H7 (cell line): ENCODE data around the gene CTNNAL1. TPM values are rescaled to one million over a fixed set of nuclear protein-coding genes. Genes with fewer than 3 reads are reported as not detected.
"Not testable (repeated sequence)": the region's sequence is repeated elsewhere in the genome, so short reads cannot be mapped to it uniquely, and the experiment has no call there.

Source experiments
- DNase-seq: peaks from one replicate; pipeline ENCODE4 v3.0.0; 2012
- H3K27me3 ChIP-seq: 2 replicates; pipeline ENCODE4 v1.6.0; 2011; ENCODE audit warnings: mild to moderate bottlenecking, low read length; ENCODE audit not compliant: control insufficient read depth, insufficient read depth
- H3K36me3 ChIP-seq: replicated peaks from 2 replicates; pipeline ENCODE4 v1.5.1; 2011; ENCODE audit warnings: low read length; ENCODE audit not compliant: control insufficient read depth, insufficient read depth
- H3K4me3 ChIP-seq: 2 replicates; pipeline ENCODE4 v1.5.1; 2011; ENCODE audit warnings: low read depth, mild to moderate bottlenecking, control low read depth, low read length, moderate library complexity; ENCODE audit not compliant: insufficient read depth
- total RNA-seq: library from RNA; depleted of rRNA; stranded (reverse); fragments of >200 nt; shearing (Covaris generic); gene quantifications from 2 replicates; pipeline ENCODE4 v1.2.3, GENCODE V29; 2014; rRNA removed

The CTNNAL1 gene
- total RNA-seq, 1 experiment from 2014 or later: 73.6 TPM

DNA sequence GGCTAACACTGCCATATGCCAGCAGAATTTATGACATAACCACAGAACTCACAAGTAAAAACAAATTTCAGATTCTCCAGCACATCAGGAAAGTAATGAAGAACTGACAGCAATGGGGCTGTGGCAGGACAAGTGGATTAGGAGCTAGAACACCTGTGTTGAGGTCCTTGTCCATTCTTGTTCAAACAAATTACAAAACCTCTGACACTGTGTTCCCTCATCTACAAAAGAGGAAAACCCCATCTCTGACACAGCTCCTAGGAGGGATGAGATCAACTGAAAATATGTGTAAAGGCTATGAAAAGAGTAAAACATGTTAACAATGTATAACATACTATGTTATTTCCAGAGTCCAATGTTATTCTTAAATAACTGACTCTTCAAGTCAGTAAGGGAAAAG is 102.9 kb downstream of the CTNNAL1 start:
- Histone ChIP-seq H3K36me3 (peaks cover 19% of the 10 kb centered on the region), H3K4me3 (no peak overlapping the region), H3K27me3 (no peaks in the 10 kb centered on the region)
- no peak for DNase-seq

DNA sequence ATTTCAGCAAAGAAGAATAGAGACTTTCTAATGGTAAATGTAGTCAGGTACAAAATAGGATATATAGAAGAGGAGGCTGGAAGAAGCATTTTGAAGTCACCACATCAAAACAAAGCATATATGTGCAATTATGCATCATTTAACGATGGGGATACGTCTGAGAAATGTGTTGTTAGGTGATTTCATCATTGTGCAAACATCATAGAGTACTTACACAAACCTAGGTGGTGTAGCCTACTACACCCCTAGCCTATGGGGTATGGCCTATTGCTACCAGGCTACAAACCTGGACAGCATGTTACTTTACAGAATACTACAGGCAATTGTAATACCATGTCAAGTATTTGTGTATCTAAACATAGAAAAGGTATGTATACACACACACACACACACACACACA is 107.8 kb downstream of the CTNNAL1 start:
- no peak overlapping the region for H3K4me3 ChIP-seq
- DNase-seq: no peak
- H3K36me3 ChIP-seq: peaks cover 22% of the 10 kb centered on the region
- no peaks in the 10 kb centered on the region for H3K27me3 ChIP-seq

DNA sequence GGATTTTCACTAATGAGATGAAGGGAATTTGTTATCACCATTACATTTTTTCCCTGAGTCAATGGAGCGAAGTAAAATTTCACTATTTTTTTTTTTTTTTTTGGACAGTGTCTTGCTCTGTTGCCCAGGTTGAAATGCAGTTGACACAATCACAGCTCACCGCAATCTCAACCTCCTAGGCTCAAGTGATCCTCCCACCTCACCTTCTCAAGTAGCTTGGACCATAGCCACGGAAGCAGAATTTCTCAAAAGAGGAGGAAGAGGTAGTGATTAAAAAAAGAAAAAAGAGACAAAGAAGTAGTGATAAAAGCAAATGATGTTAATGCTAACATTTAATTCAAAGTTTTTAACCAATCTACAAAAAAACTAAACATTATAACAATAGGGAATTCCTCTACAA is 109.1 kb downstream of the CTNNAL1 start:
- H3K27me3 ChIP-seq: no peaks in the 10 kb centered on the region
- peaks cover 23% of the 10 kb centered on the region for H3K36me3 ChIP-seq
- H3K4me3 ChIP-seq: no peak overlapping the region
- DNase-seq: no peak

DNA sequence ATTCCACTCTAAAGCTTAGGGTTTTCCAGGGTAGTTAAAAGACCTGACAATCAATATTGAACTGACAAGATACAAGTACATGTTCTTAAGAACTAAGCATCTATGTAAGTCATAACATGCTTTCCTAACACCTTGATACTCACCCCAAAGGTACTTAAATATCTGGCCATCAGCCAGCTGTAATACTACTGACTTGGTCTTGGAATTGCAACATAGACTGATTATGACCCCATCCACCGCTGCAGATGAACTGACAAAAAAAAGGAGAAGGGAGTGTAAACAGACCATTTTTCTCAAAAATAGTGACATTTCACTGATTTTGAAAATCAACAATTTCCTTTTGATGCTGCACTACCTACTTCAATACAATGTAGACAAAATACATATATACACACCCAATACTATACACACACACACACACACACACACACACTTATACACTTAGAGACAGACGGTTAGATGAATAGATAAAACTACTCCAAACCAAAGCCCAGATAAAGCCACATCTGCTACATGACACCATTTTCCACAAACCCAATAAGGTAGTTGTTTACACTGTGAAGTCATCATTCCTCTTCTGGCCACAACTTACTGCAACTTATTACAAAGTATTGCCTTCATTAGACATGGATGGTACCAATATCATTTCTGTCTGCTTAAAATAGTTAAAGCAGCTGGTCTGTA is 109.7 kb downstream of the CTNNAL1 start:
- no peak for DNase-seq
- H3K36me3 ChIP-seq: peaks cover 23% of the 10 kb centered on the region
- H3K27me3 ChIP-seq: no peaks in the 10 kb centered on the region
- H3K4me3 ChIP-seq: no peak overlapping the region

DNA sequence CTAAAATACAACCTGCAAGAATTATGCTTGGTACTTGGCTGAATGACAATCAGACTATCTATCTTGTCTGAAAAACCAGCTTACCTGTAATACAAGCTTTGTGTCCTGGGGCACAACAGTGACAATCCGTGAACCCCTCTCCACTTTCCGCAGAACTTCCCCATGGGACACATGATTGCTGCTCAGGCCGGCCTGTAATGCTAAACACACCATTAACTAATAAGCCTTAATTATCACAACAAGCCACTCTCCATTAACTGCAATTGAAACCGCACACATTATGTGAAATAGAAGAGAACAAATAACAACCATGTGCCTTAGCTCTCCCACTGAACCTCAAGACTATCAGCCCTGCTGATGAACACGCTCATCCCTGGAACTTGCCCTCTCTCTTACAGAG is 113.1 kb downstream of the CTNNAL1 start:
- peaks cover 25% of the 10 kb centered on the region for H3K36me3 ChIP-seq
- H3K27me3 ChIP-seq: no peaks in the 10 kb centered on the region
- no peak for DNase-seq
- no peak overlapping the region for H3K4me3 ChIP-seq

DNA sequence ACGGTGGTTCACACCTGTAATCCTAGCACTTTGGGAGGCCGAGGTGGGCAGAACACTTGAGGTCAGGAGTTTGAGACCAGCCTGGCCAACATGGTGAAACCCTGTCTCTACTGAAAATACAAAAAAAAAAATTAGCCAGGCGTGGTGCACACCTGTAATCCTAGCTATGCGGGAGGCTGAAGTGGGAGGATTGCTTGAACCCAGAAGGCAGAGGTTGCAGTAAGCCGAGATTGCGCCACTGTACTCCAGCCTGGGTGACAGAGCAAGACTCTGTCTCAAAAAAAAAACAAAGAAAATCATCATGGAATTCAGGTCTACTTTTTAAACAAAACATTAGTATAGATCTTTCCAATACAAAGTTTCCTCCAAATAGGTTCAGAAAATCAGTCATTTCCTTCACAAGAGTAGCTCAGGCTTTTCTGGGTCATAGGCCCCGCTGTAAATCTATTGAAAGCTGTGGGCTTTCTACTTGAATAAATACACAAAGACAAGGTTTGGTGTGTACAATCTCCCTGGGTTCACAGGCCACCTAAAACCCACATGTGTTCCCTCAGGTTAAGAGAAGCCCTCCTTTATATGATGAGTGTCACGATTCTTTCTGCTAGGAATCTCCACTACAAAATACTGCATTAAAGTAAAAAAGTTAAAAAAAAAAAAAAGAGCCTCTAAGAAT is 114.1 kb downstream of the CTNNAL1 start:
- H3K27me3 ChIP-seq, H3K4me3 ChIP-seq, DNase-seq: not testable (repeated sequence)
- peaks cover 27% of the 10 kb centered on the region for H3K36me3 ChIP-seq

DNA sequence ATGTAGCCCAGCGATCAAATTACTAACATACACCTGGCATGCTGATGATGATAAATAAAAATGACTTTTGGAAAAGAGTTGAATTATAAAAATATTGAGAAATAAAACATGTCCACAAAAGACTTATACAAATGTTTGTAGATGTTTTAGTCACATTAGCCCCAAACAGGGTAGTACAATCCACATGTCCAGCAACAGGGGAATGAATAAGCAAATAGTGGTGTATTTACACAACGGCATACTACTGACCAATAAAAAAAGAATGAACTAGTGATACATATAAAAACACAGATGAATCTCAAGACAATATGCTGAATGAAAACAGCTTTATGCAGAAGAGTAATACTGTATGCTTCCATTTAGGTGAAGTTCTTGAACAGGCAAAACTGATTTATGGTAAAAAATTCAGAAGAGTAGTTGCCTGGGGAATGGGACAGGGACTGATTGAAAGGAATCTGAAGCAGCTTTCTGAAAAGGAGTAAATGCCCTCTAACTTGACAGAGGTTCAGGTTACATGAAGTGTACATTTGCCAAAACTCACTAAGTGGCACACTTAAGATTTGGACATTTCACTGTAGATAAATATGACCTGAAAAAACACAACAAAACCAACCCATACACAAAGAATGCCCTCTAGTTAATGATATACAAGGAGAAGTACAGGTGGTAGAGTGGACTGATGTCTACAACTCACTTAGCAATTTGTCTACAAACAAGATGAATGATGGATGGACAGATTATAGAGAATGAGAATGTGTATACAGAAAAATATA is 115.8 kb downstream of the CTNNAL1 start:
- no peaks in the 10 kb centered on the region for H3K27me3 ChIP-seq
- H3K4me3 ChIP-seq: no peak overlapping the region
- no peak for DNase-seq
- H3K36me3 ChIP-seq: peaks cover 23% of the 10 kb centered on the region

DNA sequence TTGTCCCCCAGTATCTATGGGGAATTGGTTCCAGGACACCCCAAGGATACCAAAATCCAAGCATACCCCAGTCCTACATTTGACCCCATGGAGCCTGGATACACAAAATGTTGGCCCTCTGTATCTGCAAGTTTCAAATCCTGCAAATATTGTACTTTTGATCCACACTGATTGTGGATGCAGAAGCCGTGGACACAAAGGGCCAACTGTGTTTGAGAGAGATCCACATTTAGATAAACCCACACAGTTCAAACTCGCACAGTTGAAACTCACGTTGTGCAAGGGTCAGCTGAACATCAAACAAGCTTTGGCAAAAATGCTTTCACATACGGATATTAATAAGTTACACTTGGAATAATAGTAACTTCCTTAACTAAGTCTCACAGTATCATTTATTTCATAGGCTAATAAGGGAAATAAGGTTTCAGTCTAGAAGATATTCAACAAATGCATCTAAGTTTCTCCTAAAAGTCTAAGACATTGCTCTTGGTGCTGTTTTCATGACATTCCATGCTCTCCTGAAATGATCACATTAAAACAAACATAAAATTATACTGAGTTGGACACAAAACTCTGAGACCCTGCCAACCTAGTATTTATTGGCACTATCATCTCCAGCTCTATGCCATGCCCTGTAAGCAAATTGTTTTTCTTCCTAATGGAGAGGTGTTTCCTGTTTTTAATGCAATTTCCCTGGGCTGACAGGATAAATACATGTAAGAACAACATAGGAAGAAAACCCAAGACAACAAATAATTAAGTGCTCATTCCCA is 118.9 kb downstream of the CTNNAL1 start:
- peaks cover 28% of the 10 kb centered on the region for H3K36me3 ChIP-seq
- no peaks in the 10 kb centered on the region for H3K27me3 ChIP-seq
- no peak overlapping the region for H3K4me3 ChIP-seq
- DNase-seq: no peak

Other genes starting within 250 kb of the CTNNAL1 start
- not detected in 2 replicates for gene ACTL7B, start 157.5 kb downstream of the CTNNAL1 start, total RNA-seq
- not detected in 2 replicates for gene ACTL7A, start 151.2 kb downstream of the CTNNAL1 start, total RNA-seq
- 28.7 and 28.9 TPM in 2 replicates for gene ELP1, start 79.4 kb downstream of the CTNNAL1 start, total RNA-seq
- gene ABITRAM, start 79.1 kb downstream of the CTNNAL1 start, total RNA-seq: 5.2 and 7.6 TPM in 2 replicates
- gene TMEM245, start 106.4 kb upstream of the CTNNAL1 start, total RNA-seq: 30.4 and 46.2 TPM in 2 replicates
- gene FRRS1L, start 153.8 kb upstream of the CTNNAL1 start, total RNA-seq: 0.14 and 0.18 TPM in 2 replicates